SW480 (cell line): ENCODE data around the gene GPRC5C.

ENCODE experiments used
- DNase-seq: peaks from one replicate; pipeline ENCODE4 v3.0.0-alpha.2; 2016; ENCODE audit warnings: low spot score

GPRC5C gene

GRCh38 chr17:74452033-74452840 lies 20.3 kb downstream of the GPRC5C start:
- no peak for DNase-seq

DNA sequence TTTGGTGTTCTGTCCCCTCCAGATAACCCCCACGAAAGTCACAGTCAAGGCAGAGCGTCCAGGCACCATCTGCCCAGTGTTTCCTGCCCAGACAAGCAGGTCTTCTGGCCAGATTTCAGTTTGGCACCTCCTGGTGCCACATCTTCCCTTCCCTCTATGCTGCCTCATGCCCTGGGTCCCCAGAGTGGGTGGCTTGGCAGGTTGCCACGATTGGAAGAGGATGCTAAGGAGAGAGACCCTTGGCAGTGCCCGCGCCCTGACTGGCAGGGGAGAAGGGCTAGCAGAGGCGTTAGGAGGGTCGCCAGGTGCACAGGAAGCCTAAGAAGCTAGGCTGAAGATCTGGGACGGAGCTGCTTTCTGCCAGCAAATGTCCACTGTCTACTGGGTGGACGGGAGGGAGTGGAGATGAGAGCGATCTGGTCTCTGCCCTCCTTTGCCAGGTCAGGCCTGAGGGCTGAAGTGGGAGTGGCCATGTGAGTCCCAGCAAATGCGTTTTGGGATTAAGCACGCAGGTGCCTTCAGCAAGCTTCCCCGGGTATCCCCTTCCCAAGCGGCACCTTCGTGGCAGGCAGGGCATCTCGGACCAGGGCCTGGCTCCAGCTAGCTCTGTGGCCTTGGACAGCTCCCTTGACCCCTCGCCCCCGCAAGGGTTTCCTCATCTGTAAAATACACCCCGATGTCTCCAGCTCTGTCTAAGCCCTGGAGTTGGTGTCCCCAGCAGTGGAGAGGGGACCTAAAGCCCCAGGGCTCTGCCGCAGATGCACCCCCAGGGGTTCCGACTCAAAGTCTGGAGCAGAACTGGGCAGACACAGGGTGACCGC lies 21.2 kb downstream of the GPRC5C start:
- no peak for DNase-seq

- no peak for DNase-seq
Measured at GRCh38 chr17:74453665-74454196, 21.8 kb downstream of the GPRC5C start.

DNA sequence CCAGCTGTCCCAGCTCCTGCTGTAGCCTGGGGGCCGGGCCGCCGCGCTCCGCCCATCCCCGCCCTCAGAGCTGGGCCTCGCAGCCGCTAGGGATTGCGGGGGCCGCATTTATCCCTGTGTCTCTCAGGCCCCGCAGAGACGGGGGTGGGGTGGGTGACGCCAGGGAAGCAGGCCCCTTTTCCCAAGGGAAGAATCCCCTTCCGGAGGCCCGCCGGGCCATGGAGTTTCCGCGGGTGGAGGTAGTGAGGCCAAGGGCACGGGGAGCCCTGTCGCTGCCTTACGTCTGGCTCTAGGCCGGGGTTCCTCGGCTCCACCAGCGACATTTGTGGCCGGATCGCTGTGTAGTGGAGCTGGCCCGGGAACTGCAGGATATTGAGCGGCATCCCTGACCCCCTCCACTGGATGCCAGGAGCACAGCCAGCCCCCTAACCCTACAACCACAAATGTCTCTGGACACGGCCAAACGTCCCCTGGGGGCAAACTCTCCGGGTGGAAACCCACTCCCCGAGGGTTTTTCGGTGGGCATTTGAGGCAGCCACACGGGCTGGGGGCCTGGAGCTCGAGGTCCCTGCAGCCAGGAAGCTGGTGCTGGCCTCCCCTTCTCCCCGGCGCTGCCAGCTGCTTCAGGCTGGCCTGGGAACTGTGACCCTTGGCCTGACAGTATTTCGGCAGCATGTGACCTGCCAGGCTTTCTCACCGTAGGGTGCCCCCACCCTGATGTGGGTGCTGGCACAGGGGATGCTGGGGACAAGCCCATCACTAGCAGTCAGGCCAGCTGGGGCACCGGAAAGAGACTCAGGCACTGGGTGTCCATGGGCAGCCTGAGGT lies 22.5 kb downstream of the GPRC5C start:
- peak; percentile 79 for DNase-seq

DNA sequence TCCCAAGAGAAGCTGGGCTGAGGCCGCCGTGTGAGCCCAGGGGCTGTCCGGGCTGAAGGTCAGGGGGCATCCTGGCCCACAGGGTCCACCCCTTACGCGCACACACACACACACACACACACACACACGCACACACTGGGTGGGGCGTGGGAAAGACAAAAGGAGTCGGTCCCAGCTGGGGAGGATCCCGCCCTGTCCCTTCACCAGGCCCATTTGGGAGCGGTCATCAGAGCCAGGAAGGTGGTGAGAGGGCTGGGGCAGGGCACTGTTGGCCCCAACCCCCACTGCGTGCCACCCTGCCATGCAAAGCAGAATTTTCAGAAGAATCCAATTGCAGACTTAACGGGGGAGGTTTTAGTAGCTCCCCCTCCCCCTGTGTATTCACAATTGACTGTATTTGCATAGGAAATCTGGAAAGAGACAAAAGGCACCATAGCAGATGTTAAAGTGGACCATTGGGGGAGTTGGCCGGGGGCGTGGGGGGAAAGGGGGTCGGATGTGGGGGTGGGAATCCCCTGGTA lies 23.2 kb downstream of the GPRC5C start:
- no peak for DNase-seq

- no peak for DNase-seq
Measured at GRCh38 chr17:74455821-74456220, 23.9 kb downstream of the GPRC5C start.

GRCh38 chr17:74457146-74457819 lies 25.4 kb downstream of the GPRC5C start:
- DNase-seq, result peak; percentile 46

DNA sequence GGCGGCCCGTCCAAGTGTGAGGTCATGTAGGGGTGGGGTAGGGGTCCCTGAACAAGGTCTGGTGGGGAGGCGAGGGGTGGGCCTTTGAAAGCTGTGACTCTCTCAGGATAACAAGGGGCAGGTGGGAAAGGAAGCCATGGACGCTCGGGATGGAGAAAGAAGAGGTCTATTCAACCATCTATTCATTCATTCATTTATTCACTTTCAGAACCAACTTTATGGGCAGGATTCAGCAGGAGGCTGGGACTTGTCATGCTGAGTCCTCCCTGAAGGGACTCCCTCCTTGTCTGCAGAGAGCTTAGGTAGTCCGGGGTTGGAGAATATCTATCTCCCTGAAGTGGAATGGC lies 25.9 kb downstream of the GPRC5C start:
- DNase-seq, result no peak

DNA sequence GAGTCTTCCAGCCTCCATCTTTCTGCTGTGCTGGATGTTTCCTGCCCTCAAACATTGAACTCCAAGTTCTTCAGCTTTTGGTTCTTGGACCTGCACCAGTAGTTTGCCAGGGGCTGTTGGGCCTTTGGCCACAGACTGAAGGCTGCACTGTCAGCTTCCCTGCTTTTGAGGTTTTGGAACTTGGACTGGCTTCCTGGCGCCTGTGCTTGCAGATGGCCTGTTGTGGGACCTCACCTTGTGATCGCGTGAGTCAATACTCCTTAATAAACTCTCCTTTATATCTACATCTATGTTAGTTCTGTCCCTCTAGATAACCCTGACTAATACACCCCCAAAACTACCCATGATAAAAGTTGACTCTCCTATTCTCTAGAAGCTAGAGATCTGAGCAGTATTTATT lies 26.9 kb downstream of the GPRC5C start:
- no peak for DNase-seq

DNA sequence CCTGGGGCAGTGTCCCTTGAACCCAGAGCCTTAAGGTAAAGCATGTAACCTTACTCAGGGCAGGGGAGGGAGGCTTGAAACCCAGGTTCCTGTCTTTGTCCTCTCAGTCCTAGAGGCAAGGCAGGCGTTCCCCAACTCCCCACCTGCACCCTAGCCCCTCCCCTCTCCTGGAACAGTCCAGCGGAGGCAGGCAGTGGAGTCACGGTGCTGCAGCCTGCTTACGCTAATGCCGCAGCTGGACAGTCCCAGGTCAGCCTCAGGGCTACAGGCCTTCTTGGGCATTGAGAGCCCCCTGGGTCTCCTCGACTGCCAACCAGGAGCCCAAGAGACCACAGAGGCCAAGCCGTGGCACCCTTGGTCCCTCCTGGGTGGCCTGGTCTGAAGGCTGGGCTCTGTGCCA lies 27.7 kb downstream of the GPRC5C start:
- DNase-seq, result no peak

DNA sequence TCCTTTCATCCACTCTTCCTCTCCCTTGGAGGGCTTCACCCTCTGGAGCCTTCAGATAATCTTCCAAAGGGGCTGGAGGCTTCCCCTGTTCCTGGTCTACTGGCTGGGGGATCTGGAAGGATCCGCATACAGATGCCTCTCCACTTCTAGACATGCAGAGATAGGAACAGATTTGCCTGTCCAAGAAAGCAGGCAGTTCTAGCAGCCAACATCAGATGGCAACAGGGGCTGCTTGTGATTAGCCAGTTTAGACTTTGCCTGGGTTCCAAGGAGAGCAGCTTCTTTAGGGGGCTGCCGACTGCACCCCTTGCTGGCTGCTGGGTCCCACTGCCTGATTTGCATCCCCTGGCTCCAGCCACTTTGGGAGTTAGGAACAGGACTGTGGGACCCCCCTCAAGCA lies 28.4 kb downstream of the GPRC5C start:
- DNase-seq, result no peak

DNA sequence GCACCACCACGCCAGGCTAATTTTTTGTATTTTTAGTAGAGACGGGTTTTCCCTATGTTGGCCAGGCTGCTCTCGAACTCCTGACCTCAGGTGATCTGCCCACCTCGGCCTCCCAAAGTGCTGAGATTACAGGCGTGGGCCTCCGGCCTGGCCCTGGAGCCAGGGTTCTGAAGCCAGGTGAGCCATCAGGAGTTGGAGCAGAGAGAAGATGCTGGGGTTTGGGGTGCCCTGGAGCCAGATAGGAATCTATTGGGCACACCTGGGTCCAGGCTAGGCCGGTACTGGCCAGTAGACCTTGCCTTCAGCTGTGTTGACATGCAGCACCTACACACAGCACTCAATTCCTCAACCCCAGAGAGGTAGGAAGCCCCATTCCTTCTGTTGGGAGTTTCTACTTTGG lies 29.1 kb downstream of the GPRC5C start:
- DNase-seq, result no peak

DNA sequence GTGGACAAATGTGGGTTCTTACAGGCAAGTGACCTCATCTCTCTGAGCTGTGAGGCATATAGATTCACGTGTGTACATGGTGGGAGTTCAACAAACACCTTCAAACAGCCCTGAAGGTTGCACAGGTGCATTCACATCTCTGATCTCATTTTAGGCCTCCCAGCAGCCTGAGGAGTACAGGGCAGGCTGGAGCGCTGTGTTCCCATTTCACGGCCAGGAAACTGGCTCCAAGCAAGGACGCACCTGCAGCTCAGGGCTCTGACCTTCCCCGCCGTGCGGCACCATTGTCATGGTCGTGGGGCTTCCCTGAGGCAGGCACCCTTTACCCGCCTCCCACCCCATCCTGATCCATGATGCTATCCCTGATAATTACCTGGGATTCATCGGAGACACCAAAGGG lies 29.7 kb downstream of the GPRC5C start:
- DNase-seq, result no peak

GRCh38 chr17:74464730-74465377 lies 33.0 kb downstream of the GPRC5C start:
- DNase-seq, result peak; percentile 65

GRCh38 chr17:74465378-74466110 lies 33.7 kb downstream of the GPRC5C start:
- no peak for DNase-seq

DNA sequence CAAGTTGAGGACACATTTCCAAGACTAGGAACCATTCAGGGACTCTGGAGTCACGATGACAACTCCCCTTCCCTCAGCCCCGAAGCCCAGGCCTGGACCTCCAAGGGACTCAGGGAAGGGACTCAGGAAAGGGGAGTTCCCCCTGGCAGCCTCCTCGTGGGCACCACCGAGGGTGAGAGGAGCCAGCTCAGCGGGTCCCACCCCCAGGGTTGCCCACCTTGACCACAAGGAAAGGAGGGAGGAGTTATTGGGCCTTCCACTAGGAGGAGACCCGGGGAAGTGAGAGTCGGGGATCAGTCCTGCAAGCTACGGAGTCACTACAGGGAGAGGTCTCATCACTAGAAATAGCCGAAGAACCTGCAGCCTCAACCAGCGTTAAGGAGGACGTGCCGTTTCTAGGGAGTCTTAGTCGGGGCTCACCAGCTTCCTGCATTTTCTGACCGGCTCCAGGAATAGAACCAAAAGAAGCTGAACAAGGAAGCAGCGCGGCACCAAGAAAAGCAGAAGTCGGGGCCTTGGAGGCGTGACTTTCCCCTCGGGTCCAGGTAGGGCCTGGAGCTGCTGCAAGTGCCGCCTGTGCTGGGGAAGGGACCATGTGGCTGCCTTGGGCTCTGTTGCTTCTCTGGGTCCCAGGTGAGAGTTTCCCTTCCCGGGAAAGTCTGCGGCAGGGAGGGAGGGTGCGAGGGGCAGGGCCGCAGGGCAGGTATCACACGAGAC lies 34.4 kb downstream of the GPRC5C start, which contains the start of gene CD300A:
Gene CD300A (plus strand): TSS at position 524 of the 717 bp plus-strand sequence. CDS start 70 bp downstream, at position 594.
- no peak for DNase-seq

DNA sequence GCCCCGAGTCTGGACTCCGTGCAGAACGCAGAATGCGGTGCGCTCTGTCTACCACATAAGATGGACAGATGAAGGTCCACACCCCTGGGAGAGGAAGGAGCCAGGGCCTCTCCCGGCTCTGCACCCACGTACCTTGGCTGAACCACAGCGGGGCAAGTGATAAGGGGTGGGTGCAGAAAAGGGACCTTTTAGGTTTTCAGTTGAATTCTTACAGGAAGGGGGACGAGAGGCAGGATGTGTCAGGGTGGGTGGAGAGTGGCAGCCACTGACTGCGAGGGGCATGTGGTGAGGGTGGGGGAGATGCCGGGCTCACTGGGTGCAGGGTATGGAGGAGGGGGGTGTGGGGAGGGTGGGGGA lies 34.9 kb downstream of the GPRC5C start:
- DNase-seq, result no peak

GRCh38 chr17:74467221-74467951 lies 35.5 kb downstream of the GPRC5C start:
- DNase-seq, result no peak

GRCh38 chr17:74471341-74471740 lies 39.5 kb downstream of the GPRC5C start:
- DNase-seq, result no peak
